NCI-H2029 treated with DMSO at 0.1 percent for 48 hours (cell line): Measurements from ENCODE around the gene SLC35E3.

ENCODE experiments used
- DNase-seq: peaks from one replicate; lab custom pipeline; 2025; lab: John Stamatoyannopoulos, UW

Gene SLC35E3

DNA sequence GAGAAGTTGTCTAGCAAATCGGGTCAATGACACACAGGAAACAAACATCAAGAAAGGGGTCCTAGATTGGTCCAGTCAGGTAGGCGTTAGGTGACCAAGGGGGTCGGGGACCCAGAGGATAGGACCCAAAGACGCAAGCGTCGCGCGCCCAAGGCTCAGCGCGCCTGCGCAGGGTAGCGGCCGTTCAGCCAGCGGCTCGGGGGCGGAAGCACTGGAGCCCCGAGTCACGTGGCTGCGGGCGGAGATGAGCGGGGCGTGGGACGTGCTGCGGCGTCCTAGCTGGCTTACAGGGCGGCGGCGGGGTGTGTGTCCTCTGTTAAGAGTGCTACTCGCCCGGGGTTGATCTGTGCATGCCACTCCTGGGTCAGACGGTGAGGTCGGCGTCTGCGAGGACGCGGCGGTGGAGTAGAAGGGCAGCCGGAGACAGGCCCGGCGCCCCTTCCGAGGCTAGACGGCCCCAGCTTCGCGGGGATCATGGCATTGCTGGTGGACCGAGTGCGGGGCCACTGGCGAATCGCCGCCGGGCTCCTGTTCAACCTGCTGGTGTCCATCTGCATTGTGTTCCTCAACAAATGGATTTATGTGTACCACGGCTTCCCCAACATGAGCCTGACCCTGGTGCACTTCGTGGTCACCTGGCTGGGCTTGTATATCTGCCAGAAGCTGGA, at the start of gene SLC35E3:
Gene SLC35E3 (plus strand): TSS at position 273 of the 668 bp plus-strand sequence. CDS start 202 bp downstream, at position 475.
- peak; percentile 68 for DNase-seq

DNA sequence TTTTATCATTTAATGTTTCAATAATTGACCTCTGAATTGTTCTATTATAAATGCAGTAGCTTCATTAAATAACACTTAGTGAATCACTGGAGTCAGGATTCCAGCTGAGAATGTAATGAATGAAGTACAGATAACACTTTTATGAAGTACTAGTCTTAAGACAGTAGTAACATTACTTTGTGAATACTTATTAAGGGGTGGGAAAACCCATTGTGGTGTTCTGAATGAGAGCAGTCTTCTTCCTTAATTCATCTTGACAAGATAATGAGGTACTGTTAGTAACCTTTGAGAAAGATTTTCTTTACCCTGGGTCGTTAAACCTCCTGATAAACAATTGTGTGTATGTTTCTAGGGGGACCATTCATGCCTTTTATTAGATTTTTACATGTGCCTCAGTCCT, 46.5 kb upstream of the SLC35E3 start:
- no peak for DNase-seq

DNA sequence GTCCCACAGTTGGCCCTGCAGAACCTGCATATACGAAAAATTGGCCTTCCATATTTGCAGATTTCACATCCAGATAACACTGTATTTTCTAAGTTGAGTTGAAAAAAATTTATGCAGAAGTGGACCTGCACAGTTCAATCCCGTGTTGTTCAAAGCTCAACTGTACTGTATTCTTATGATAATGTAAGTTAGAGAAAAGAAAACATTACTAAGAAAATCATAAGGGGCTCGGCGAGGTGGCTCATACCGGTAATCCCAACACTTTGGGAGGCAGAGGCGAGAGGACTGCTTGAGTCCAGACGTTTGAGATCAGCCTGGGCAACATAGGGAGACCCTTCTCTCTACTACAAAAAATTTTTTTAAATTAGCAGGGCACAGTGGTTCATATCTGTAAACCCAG, 18.2 kb upstream of the SLC35E3 start:
- DNase-seq = no peak

DNA sequence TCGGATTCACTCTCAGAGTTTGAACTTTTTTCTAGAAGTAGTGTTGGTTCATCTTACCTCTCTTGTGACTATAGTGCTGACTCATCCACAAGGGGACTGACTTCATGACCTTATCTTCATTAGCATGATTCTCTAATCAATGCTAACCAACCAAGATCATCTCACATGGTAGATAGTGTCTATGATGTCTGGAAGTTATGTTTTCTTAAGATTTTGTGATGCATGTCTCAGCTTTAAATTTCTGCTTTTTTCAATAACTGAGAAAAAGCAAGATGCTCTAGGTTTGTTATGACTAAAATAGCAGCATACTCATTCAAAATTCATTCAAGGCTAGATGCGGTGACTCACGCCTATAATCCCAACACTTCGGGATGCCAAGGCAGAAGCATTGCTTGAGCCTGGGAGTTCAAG, 12.3 kb upstream of the SLC35E3 start:
- DNase-seq = no peak

DNA sequence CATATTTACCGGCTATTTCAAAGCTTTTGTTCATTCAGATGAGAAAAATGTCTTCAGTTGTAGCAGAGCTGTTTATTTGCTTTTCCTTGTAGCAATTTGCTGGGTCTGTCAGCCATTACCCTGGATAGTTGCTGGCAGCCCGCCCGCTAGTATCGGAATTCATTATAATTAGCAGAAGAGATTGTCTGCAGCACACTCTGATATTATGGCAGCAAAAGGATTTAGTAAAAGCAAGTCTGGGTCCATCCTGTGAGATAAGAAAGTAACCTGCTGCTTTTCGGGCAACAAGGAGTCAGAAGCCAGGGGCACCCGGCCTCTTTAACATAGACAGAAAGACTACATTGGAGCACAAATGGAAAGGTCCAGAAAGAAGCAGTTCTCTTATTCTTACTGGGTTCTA, 6.1 kb upstream of the SLC35E3 start:
- no peak for DNase-seq

DNA sequence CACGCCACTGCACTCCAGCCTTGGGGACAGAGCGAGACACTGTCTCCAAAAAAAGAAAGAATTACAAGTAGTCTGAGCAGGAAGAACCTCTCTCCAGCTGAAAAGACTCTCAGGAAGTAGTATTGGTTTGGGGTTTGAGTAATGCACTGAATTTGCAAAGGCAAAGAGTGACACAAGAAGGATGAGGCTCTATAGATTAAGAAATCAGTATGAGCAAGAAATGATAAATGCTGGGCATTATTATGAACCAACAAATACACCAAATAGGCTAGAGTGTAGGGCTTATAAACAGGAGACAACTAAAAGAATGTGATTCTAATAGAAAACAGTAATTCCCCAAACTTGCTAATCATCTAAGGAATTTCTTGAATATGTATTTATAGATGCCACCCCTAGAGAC, 2.6 kb upstream of the SLC35E3 start:
- DNase-seq = no peak

DNA sequence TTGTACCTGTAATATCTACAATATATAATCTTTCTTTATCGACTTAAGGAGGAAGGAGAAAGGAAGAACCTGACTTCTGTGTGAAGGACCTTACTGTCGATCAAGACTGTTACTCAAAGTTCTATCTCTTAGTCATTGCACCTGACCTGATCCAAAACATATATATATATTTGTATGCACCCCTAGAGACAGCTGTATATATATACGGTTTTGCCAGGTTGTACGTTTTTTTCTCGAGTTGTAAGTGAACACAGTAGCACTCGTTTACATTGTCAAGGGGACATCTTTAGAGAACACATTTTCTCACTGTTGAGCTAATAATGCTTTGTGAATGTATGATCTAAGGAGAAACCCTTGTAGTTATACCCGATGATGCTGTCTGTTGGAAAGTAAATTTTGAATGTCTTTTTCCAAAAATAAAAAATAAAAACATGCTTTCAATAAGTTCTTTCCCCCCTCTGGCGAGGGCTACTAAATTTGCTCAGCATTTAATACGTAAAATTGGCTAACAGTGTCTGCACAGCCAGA, 536 bp upstream of the SLC35E3 start:
- DNase-seq = no peak

DNA sequence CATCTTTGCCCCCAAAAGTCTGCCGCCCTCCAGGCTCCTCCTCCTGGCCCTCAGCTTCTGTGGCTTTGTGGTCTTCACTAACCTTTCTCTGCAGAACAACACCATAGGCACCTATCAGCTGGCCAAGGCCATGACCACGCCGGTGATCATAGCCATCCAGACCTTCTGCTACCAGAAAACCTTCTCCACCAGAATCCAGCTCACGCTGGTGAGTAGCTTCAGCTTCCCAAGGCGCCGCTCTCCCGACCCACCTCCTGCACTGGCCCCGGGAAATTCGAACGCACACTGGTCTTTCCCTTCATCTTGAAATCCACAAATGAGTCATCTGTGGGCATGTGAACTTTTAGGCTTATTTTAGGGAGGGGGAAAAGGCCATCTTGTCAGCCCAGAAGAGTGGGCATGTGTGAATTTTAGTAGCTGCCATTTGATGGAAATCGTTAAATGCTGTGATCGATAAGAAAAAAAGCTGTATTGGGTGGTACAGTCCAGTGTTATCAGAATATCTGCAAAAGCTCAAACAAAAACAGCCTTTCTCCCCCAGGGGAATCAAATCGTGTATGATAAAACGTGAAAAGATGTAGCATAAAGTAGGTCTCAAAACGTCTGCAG, 700 bp downstream of the SLC35E3 start:
- no peak for DNase-seq

DNA sequence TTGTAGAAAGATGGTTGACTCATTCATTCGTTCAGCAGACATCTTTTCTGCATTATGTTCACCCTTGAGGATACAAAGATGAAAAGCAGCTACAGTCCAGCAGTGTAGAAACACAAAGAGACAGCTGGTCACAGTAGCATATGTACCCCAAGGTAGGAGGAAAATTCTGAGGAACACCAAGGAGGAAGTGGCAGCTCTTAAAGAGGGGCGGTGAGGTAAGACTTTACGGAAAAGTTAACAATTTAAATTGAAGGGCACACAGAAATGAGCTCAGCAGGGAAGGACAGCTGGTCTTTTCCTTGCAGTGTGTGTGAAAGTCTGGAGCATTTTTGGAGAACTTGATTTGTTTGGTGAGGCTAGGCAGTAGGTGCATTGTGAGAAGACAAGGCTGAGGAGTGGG, 3.5 kb downstream of the SLC35E3 start:
- DNase-seq = no peak

DNA sequence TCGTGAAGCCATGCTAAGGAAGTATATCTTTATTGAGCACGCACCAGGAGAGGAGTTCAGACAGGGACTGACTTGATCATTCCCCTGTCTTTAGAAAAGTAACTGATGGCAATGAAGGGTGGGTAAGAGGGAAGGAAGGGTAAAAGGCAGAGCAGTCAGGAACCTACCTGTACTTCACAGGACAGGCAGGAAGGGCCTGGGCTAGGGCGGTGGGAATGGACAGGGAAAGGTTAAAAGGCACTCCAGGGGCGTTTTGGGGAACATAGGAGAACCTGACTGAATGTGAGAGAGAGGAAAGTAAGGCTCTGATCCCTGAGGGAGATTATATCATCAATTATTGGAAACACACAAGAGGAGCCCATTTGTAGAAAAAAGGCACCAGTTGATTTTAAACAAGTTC, 3.9 kb downstream of the SLC35E3 start:
- DNase-seq = no peak

DNA sequence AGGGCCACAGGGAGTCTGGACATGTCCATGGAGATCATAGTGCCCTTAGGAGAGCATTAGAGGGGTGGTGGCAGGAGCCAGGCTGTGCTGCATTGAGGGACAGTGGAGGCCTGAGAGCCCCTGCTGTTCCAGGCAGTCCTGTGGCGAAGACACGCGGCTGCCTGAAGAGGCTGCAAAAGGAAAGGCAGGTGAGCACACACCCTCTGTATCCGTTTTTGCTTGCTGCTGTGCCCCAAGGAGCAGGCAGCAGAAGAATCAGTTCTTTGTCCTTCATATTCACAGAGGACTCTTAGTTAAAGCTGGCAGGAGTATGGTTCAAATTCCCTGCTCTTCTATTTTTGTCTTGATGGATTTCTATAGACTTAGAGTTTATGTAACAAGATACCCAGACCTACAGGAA, 4.5 kb downstream of the SLC35E3 start:
- DNase-seq = no peak

DNA sequence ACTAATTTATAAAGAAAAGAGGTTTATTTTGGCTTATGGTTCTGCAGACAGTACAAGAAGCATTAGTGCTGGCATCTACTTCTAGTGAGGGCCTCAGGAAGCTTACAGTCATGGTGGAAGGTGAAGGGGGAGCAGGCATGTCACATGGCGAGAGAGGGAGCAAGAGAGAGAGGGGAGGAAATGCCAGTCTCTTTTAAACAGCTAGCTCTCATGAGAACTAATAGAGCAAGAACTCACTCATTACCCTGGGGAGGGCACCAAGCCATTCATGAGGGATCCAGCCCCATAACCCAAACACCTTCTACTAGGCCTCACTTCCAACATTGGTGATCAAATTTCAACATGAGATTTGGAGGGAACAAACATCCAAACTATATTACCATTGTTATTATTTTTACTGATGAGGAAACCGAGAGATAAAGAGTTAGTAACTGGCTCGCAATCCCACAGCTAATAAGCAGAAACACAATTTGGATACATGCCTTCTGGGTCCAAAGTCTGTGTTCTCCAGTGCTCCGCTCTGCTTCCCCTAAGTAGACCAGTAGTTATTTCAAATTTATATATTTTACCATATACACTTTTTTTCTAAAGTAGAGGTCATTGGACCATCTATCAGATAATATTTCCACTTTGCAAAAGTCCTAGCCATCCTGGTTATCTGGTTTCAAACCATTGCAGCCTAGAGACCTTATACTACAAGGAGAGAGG, 9.7 kb downstream of the SLC35E3 start:
- no peak for DNase-seq

DNA sequence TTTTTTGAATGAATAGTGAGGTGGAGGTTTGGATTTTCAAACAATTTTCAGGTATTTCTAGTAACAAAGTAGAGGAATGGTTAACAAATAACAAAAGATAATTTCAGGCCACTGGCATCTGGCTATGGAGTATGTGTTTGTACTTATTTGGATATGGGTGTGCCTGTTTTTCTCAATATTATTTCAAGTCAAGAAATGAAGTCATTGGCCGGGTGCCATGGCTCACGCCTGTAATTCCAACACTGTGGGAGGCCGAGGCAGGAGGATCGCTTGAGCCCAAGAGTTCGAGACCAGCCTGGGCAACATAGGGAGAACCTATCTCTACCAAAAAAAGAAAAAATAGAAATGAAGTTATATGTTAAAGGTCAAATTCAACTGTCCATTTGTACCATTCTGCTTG, 13.9 kb downstream of the SLC35E3 start:
- no peak for DNase-seq

DNA sequence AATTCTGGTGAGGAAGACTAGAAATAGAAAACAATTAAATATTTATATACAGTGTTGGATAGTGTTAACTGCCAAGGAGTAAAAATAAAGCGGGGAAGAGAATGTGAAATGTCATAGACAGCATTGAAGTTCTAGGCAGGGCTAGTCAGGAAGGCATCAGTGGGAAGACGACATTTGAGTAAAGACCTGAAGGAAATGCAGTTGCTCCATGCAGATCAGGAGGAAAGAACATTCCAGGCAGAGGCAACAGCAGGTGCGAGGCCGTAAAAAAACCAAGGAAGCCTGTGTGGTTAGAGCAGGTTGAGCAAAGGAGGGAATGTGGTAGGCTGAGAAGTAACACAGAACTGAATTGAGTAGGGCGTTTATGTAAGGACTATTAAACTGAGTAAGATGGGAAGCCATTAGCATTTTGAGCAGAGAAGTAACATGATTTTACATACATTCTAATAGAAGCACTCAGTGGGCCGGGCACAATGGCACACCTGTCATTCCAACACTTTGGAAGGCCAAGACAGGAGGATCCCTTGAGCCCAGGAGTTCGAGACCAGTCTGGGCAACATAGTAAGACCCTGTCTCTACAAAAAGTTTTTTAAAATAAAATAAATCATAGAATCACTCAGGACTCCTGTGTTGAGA, 14.9 kb downstream of the SLC35E3 start:
- DNase-seq = no peak

DNA sequence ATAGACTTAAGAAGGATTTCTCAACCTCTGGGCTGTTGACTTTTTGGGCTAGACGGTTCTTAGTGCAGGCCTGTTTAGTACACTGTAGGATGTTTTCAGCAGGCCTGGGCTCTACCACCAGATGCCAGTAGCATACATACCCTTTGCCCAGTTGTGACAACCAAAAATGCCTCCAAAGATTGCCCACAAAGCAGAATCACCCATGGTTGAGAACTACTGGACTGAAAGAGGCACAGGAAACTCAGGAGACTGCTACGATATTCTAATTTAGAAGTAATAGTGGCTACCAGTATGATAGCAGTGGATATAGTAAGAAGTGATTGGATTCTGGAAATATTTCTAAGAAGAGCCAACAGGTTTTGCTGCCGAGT, 15.5 kb downstream of the SLC35E3 start:
- no peak for DNase-seq

DNA sequence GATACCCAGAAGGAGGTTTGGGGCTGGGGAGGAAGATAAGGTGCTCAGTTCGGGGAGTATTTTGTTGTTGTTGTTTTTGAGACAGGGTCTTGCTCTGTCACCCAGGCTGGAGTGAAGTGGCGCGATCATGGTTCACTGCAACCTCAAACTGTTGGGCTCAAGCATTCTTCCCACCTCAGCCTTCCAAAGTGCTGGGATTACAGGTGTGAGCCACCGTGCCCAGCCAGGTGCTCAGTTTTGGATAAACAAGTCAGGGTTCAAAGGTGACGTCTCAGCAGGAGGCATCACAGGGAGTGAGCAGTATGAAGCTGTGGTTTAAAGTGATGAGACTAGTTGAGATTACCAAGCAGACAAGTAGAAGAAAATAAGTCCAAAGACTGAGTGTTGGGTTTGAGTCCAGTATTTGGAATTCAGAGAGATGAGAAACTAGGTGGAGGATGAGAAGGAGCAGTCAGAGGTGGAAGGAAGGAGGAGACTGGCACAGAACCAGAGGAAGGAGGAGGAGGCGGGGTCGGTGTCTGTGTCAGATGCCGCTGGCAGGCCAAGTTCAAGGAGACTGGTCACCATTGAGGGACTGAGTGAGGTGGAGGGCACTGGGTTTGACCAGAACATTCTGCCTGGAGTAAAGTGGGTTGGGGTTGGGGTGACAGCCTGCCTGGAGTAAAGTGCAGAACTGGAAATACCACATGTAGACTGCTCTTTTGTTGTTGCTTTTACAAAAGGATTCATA, 16.1 kb downstream of the SLC35E3 start:
- no peak for DNase-seq

DNA sequence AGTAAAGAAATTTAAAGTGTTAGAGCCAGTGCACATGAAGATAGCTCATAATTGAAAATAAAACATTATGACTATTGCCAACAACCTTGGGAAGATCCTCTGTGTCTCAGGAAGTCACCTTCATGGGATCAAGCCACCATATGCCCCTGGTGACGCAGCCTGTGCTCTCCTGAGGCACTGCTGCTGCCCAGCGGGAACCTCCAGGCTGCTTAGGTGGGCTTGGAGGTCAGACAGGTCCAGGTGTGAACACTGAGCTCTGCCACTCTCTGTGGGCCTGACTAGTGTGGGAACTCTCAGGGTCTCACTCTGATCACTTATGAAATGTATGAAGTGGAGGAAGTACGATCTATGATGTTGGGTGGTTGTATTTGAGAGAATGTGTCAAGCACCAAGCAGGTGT, 16.7 kb downstream of the SLC35E3 start:
- DNase-seq = no peak

DNA sequence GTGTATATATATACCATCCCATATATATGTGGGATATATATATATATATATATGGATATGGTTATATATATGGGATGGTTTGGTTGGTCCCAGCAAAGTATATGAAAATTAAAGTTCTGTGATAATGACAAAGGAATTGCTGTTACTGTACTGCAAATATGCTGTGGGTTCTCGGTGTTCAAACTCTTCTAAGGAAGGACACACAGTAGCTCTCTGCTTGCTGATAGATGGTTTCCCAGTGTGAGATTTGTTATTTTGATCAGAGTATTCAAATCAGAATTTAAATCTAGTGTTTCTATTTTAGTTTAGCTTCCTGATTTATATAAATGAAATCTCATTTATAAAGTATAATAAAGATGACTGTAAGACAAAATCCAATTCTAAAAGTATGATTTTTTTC, 19.7 kb downstream of the SLC35E3 start:
- DNase-seq = no peak

DNA sequence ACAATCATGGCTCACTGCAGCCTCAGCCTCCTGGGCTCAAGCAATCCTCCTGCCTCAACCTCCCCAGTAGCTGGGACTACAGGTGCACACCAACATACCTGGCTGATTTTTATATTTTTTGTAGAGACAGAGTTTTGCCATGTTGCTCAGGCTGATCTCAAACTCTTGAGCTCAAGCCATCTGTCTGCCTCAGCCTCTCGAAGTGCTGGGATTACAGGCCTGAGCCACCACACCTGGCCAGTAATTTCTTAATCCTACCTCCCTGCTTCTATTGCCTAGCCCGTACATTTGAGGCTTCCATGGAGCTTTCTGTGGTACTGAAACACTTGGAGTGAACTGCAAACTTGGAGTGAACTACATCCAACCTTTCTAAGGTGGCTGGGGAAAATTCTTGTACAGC, 20.7 kb downstream of the SLC35E3 start:
- no peak for DNase-seq

DNA sequence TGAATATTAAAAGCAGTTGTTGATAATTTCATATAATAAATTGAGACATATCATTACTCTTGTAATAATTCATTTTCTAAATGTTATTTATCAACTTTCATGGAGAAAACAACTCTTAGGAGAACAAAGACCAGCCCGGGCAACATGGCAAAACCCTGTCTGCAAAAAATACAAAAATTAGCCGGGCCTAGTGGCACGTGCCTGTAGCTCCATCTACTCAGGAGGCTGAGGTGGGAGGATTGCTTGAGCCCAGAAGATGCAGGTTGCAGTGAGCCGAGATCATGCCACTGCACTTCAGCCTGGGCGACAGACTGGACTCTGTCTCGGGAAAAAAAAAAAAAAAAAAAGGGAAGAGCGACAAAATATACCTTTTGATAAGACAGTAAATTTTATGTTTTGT, 21.2 kb downstream of the SLC35E3 start:
- no peak for DNase-seq

DNA sequence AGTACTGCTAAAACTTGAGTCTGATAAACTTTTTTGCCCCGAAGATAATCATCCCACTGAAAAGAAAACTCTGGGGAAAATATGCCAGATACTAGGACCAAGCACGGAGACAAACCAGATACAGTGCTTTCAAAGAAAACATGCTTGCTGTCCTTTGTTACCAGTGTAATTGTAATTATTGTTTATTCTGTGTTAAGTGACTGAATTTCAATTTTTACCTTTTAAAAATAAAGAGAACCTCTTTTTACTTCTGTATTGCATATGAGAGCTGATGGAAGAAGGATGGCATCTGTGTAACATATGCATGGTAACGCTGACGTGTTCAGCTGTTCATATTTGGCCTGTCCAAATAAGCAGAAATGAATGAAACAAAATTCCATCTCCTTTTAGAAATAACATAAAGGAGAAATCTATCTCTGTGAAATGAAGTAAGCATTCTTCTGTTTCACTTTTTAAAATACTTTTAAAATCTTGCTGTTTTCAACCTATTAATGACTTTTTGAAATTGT, 22.5 kb downstream of the SLC35E3 start:
- DNase-seq = no peak

DNA sequence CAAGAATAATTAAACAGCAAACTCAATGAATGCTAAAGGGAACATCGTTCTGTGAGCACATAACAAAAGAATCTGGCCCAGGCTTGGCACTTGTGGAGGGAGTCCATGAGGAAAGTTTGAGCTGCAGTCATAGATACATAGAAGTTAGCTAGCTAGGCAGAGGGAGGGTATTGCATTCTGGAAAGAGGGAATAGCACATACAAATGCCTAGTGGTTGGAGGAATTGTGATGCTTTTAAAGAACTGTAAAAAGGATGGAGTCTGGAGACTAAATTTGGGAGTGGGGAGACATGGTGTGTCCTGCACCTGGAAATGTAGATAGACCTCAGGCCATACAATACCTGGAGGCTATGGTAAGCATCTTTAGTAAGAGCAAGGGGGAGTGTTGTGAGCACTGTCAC, 24.0 kb downstream of the SLC35E3 start:
- DNase-seq = no peak
